ENCODE data around the gene SLC25A2. TPM values are rescaled to one million over a fixed set of nuclear protein-coding genes. Genes with fewer than 3 reads are reported as not detected.
A peak's percentile ranks its signal among the peaks of the same experiment; 100 is the strongest.
"Not testable (repeated sequence)": the region's sequence is repeated elsewhere in the genome, so short reads cannot be mapped to it uniquely, and the experiment has no call there.

The SLC25A2 gene
- total RNA-seq = 0.71 TPM
- long read RNA-seq = 0 reads

DNA sequence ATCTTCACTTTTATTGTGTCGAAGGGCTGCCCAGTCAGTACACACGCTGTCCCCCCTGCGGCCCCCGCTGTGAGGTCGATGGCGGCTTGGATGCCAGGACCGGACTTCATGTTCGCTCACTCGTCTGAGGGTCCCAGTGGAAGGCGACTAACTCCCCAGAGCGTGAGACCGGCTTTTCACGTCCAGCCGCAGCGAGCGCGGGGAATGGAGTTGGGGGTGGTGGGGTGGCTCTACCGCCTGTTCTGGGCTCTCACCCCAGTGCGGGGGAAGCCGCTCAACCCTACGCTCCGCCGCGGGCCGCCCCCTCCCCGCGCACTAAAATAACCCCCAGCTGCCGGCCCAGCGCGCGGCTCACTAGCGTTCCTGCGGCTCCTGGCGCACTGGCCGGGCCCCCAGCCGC, at the start of gene SLC25A2:
TSS of gene SLC25A2 (minus strand) at position 294 of the 400 bp plus-strand sequence. CDS start at position 110, 184 bp downstream.
- no peak for DNase-seq
- H3K27ac ChIP-seq = no peak within 1 kb of the TSS
- H3K27me3 ChIP-seq (ENCODE audit: low read depth) = no peaks in the 10 kb centered on the region
- ATAC-seq = peak in 1 of 2 donors; percentile 21
- no peaks in the 10 kb centered on the region for H3K4me1 ChIP-seq
- H3K4me3 ChIP-seq = no peak within 1 kb of the TSS
- intact Hi-C loops (cut with DNase I) = no loop called here
- no peak for TF ChIP-seq CTCF (IDR thresholded peaks at IDR 0.05)
- peaks cover 100% of the 10 kb centered on the region for H3K9me3 ChIP-seq
- no peaks in the 10 kb centered on the region for H3K36me3 ChIP-seq

DNA sequence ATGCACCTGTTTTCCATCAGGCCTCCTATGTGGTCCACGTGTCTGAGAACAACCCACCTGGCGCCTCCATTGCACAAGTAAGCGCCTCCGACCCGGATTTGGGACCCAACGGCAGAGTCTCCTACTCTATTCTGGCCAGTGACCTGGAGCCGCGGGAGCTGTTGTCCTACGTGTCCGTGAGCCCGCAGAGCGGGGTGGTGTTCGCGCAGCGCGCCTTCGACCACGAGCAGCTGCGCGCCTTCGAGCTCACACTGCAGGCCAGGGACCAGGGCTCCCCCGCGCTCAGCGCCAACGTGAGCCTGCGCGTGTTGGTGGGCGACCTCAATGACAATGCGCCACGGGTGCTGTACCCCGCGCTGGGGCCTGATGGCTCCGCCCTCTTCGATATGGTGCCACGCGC, 47.7 kb upstream of the SLC25A2 start:
- Histone ChIP-seq H3K27me3 (ENCODE audit: low read depth) (peaks cover 22% of the 10 kb centered on the region), H3K4me1 (no peaks in the 10 kb centered on the region), H3K4me3 (no peak overlapping the region), H3K27ac (no peak overlapping the region), H3K9me3 (peaks cover 57% of the 10 kb centered on the region), H3K36me3 (no peaks in the 10 kb centered on the region)
- DNase-seq (no peak), ATAC-seq (no peak)
- intact Hi-C loops (cut with DNase I) = no loop called here
- no peak for TF ChIP-seq CTCF (IDR thresholded peaks at IDR 0.05)

- no peaks in the 10 kb centered on the region for H3K36me3 ChIP-seq
- peak; percentile 36 for TF ChIP-seq CTCF (IDR thresholded peaks at IDR 0.05)
- peaks cover 22% of the 10 kb centered on the region for H3K27me3 ChIP-seq (ENCODE audit: low read depth)
- peaks cover 51% of the 10 kb centered on the region for H3K9me3 ChIP-seq
- H3K4me1 ChIP-seq = no peaks in the 10 kb centered on the region
- peak in 1 of 2 donors; percentile 44 for ATAC-seq
- H3K4me3 ChIP-seq = peak within 1 kb of the TSS; percentile 23
- H3K27ac ChIP-seq = no peak within 1 kb of the TSS
- intact Hi-C loops (cut with DNase I) = no loop called here
- DNase-seq = no peak
Measured at GRCh38 chr5:141349917-141350619, 46.2 kb upstream of the SLC25A2 start, which contains the start of gene PCDHGB1. Gene PCDHGB1, plus strand, starts transcription at chr5:141350099. Its CDS starts 162 bp downstream, at chr5:141350261.

DNA sequence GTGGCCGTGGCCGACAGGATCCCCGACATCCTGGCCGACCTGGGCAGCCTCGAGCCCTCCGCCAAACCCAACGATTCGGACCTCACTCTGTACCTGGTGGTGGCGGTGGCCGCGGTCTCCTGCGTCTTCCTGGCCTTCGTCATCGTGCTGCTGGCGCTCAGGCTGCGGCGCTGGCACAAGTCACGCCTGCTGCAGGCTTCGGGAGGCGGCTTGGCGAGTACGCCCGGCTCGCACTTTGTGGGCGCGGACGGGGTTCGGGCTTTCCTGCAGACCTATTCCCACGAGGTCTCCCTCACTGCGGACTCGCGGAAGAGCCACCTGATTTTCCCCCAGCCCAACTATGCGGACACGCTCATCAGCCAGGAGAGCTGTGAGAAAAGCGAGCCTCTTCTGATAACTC, 42.2 kb upstream of the SLC25A2 start:
- H3K27ac ChIP-seq; H3K27me3 ChIP-seq (ENCODE audit: low read depth); DNase-seq; H3K4me1 ChIP-seq; H3K36me3 ChIP-seq; H3K4me3 ChIP-seq; ATAC-seq; intact Hi-C loops (cut with DNase I): not testable (repeated sequence)
- peaks cover 58% of the 10 kb centered on the region for H3K9me3 ChIP-seq

- peaks cover 7% of the 10 kb centered on the region for H3K27me3 ChIP-seq (ENCODE audit: low read depth)
- intact Hi-C loops (cut with DNase I) = no loop called here
- no peak overlapping the region for H3K27ac ChIP-seq
- H3K4me3 ChIP-seq = no peak overlapping the region
- DNase-seq (no peak), ATAC-seq (no peak)
- no peaks in the 10 kb centered on the region for H3K4me1 ChIP-seq
- peaks cover 56% of the 10 kb centered on the region for H3K9me3 ChIP-seq
- H3K36me3 ChIP-seq = no peaks in the 10 kb centered on the region
- no peak for TF ChIP-seq CTCF (IDR thresholded peaks at IDR 0.05)
Measured at GRCh38 chr5:141345327-141345726, 41.5 kb upstream of the SLC25A2 start.

GRCh38 chr5:141343953-141344463, 40.2 kb upstream of the SLC25A2 start:
- Histone ChIP-seq H3K27ac (no peak overlapping the region), H3K9me3 (peaks cover 59% of the 10 kb centered on the region), H3K27me3 (ENCODE audit: low read depth) (peaks cover 6% of the 10 kb centered on the region), H3K36me3 (no peaks in the 10 kb centered on the region), H3K4me1 (no peaks in the 10 kb centered on the region), H3K4me3 (peak overlapping the region; percentile 22)
- no peak for TF ChIP-seq CTCF (IDR thresholded peaks at IDR 0.05)
- DNase-seq = no peak
- no peak for ATAC-seq
- intact Hi-C loops (cut with DNase I) = no loop called here

Data from lower lobe of right lung (tissue), 2 donors.